Measurements from ENCODE around the gene ACTRT2. TPM values are rescaled to one million over a fixed set of nuclear protein-coding genes. Genes with fewer than 3 reads are reported as not detected.

Gene ACTRT2
- total and polyA plus RNA-seq, 10 of the 15 experiments (the other 5 are each of a cell fraction or from before 2014, with no cell fraction given): not detected

- intact Hi-C loops (cut with micrococcal nuclease; ENCODE audit: unreplicated experiment): no loop called here
- TF ChIP-seq ZNF622 (IDR thresholded peaks at IDR 0.05) (no peak), POLR2A (IDR thresholded peaks at IDR 0.05; ENCODE audit: low read depth, low read length) (no peak), STAT1 (conservative IDR thresholded peaks at IDR 0.05) (no peak), GABPA (IDR thresholded peaks at IDR 0.05; ENCODE audit: low read depth) (no peak)
- no peaks in the 10 kb centered on the region for H3K27me3 ChIP-seq (replicated peaks in 1 of 2; ENCODE audit: control insufficient read depth in 2 of 2, insufficient read depth in 2 of 2, low read length in 1 of 2)
- BruUV-seq (replicated peaks): no TSS peak
- SMC1A ChIA-PET (ENCODE audit: uncharacterized antibody, unreplicated experiment): no interaction called here
- H3K4me1 ChIP-seq (ENCODE audit: control insufficient read depth, insufficient read depth, low read length): no peaks in the 10 kb centered on the region
- no peaks in the 10 kb centered on the region for H3K9me3 ChIP-seq (replicated peaks; ENCODE audit: control insufficient read depth, insufficient read depth, low read length)
- RAD21 ChIA-PET (ENCODE audit: unreplicated experiment): no interaction called here
- H3K4me3 ChIP-seq: no peak overlapping the region
- no peak overlapping the region for H2AFZ ChIP-seq (ENCODE audit: control insufficient read depth, low read depth, low read length)
- no peaks in the 10 kb centered on the region for H3K79me2 ChIP-seq (ENCODE audit: control insufficient read depth, insufficient read depth, low read length)
- no peak overlapping the region for H3K27ac ChIP-seq (ENCODE audit: control insufficient read depth, insufficient read depth)
- H3K9ac ChIP-seq (ENCODE audit: control insufficient read depth, insufficient read depth, low read length): no peak overlapping the region
- 7% methylated on average over 7 of the region's 7 CpGs for WGBS (ENCODE audit: insufficient coverage, insufficient replicate concordance, low lambda C conversion rate, missing lambda C conversion rate)
- no peak for FAIRE-seq
- CTCF ChIA-PET: no interaction called here
- POLR2A ChIA-PET: no interaction called here
- H3K4me2 ChIP-seq (ENCODE audit: control insufficient read depth, insufficient read depth): no peak overlapping the region
- no peaks in the 10 kb centered on the region for H4K20me1 ChIP-seq (ENCODE audit: control insufficient read depth, insufficient read depth)
- no peaks in the 10 kb centered on the region for H3K36me3 ChIP-seq (ENCODE audit: control insufficient read depth in 2 of 2, insufficient read depth in 2 of 2, low read length in 1 of 2)
- in situ Hi-C loops (cut with MboI): no loop called here
- no peak for DNase-seq (ENCODE audit: low read depth, low spot score)
- ATAC-seq: no peak
Measured at GRCh38 chr1:3049164-3049563, 27.9 kb downstream of the ACTRT2 start.

DNA sequence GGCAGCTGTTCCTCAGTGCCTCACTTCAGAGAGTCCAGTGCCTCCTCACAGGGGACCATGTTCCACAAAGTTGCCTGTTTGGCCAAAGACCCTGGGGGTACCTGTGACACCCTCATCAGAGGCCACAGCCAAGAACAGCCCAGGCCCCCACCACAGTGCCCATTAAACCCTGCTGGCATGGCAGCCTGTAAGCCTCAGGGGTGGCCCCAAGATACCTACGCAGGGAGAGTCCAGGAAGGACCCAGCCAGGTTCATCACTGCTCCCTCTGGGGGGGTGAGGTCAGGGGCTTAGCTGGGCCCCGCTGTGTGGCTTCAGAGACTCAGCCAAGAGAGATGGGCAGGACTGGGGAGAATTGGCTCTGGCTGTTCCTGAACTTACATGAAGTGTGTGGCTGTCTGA, 28.6 kb downstream of the ACTRT2 start:
- in situ Hi-C loops (cut with MboI) (no loop called here), intact Hi-C loops (cut with micrococcal nuclease; ENCODE audit: unreplicated experiment) (no loop called here)
- no peak for DNase-seq (ENCODE audit: low read depth, low spot score)
- Histone ChIP-seq H3K79me2 (ENCODE audit: control insufficient read depth, insufficient read depth, low read length) (no peaks in the 10 kb centered on the region), H3K4me1 (ENCODE audit: control insufficient read depth, insufficient read depth, low read length) (no peaks in the 10 kb centered on the region), H3K36me3 (ENCODE audit: control insufficient read depth in 2 of 2, insufficient read depth in 2 of 2, low read length in 1 of 2) (no peaks in the 10 kb centered on the region), H3K27ac (ENCODE audit: control insufficient read depth, insufficient read depth) (no peak overlapping the region), H3K4me2 (ENCODE audit: control insufficient read depth, insufficient read depth) (no peak overlapping the region), H2AFZ (ENCODE audit: control insufficient read depth, low read depth, low read length) (no peak overlapping the region), H4K20me1 (ENCODE audit: control insufficient read depth, insufficient read depth) (no peaks in the 10 kb centered on the region), H3K4me3 (no peak overlapping the region), H3K9me3 (replicated peaks; ENCODE audit: control insufficient read depth, insufficient read depth, low read length) (no peaks in the 10 kb centered on the region), H3K27me3 (replicated peaks in 1 of 2; ENCODE audit: control insufficient read depth in 2 of 2, insufficient read depth in 2 of 2, low read length in 1 of 2) (no peaks in the 10 kb centered on the region), H3K9ac (ENCODE audit: control insufficient read depth, insufficient read depth, low read length) (no peak overlapping the region)
- whole genome bisulfite sequencing (ENCODE audit: insufficient coverage, insufficient replicate concordance, low lambda C conversion rate, missing lambda C conversion rate): 0% methylated on average over 2 of the region's 2 CpGs
- FAIRE-seq: no peak
- POLR2A ChIA-PET: no interaction called here
- CTCF ChIA-PET: no interaction called here
- no peak for ATAC-seq
- BruUV-seq (replicated peaks): no TSS peak
- RAD21 ChIA-PET (ENCODE audit: unreplicated experiment): no interaction called here
- SMC1A ChIA-PET (ENCODE audit: uncharacterized antibody, unreplicated experiment): no interaction called here
- no peak for TF ChIP-seq SUZ12 (IDR thresholded peaks at IDR 0.05; ENCODE audit: unreplicated experiment)
- TF ChIP-seq, protein P1, sequence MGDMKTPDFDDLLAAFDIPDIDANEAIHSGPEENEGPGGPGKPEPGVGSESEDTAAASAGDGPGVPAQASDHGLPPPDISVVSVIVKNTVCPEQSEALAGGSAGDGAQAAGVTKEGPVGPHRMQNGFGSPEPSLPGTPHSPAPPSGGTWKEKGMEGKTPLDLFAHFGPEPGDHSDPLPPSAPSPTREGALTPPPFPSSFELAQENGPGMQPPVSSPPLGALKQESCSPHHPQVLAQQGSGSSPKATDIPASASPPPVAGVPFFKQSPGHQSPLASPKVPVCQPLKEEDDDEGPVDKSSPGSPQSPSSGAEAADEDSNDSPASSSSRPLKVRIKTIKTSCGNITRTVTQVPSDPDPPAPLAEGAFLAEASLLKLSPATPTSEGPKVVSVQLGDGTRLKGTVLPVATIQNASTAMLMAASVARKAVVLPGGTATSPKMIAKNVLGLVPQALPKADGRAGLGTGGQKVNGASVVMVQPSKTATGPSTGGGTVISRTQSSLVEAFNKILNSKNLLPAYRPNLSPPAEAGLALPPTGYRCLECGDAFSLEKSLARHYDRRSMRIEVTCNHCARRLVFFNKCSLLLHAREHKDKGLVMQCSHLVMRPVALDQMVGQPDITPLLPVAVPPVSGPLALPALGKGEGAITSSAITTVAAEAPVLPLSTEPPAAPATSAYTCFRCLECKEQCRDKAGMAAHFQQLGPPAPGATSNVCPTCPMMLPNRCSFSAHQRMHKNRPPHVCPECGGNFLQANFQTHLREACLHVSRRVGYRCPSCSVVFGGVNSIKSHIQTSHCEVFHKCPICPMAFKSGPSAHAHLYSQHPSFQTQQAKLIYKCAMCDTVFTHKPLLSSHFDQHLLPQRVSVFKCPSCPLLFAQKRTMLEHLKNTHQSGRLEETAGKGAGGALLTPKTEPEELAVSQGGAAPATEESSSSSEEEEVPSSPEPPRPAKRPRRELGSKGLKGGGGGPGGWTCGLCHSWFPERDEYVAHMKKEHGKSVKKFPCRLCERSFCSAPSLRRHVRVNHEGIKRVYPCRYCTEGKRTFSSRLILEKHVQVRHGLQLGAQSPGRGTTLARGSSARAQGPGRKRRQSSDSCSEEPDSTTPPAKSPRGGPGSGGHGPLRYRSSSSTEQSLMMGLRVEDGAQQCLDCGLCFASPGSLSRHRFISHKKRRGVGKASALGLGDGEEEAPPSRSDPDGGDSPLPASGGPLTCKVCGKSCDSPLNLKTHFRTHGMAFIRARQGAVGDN (IDR thresholded peaks at IDR 0.05): no peak
- TF ChIP-seq TCF12 (IDR thresholded peaks at IDR 0.05; ENCODE audit: low read depth, low read length): no peak
- TF ChIP-seq IKZF1 (conservative IDR thresholded peaks at IDR 0.05): no peak
- TF ChIP-seq, protein P2, sequence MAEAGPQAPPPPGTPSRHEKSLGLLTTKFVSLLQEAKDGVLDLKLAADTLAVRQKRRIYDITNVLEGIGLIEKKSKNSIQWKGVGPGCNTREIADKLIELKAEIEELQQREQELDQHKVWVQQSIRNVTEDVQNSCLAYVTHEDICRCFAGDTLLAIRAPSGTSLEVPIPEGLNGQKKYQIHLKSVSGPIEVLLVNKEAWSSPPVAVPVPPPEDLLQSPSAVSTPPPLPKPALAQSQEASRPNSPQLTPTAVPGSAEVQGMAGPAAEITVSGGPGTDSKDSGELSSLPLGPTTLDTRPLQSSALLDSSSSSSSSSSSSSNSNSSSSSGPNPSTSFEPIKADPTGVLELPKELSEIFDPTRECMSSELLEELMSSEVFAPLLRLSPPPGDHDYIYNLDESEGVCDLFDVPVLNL (IDR thresholded peaks at IDR 0.05; ENCODE audit: low read depth, low read length): no peak
- TF ChIP-seq NFIC (IDR thresholded peaks at IDR 0.05; ENCODE audit: low read depth, low read length): no peak
- no peak for TF ChIP-seq CTCF (IDR thresholded peaks at IDR 0.05 in 2 of 3, conservative IDR thresholded peaks at IDR 0.05 in 1 of 3; ENCODE audit: control insufficient read depth in 2 of 3, extremely low read depth in 1 of 3, insufficient read depth in 1 of 3, low read depth in 3 of 3, low read length in 3 of 3)
- TF ChIP-seq POU2F2 (IDR thresholded peaks at IDR 0.05; ENCODE audit: borderline replicate concordance, low read depth, low read length): no peak

All from GM12878 (cell line).